ENCODE results near the gene ZBTB46.

DNA sequence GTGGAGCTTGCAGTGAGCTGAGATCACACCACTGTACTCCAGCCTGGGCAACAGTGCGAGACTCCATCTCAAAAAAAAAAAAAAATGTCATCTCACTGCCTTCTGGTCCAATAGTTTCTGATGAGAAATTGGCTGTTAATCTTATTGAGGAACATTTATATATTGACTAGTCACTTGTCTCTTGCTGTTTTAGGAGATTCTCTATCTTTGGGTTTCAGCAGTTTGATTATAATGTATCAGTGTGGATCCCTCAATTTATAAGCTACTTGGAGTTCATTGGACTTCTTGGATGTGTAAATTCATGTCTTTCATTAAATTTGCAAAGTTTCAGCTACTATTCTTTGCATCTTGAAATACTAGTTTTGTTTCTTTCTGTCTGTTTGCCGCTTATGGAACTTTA is 112.1 kb downstream of the ZBTB46 start:
- TF ChIP-seq, protein P1, sequence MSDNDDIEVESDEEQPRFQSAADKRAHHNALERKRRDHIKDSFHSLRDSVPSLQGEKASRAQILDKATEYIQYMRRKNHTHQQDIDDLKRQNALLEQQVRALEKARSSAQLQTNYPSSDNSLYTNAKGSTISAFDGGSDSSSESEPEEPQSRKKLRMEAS (CRISPR knock-in tag; IDR thresholded peaks at IDR 0.05), result no peak
- TF ChIP-seq, protein P2, sequence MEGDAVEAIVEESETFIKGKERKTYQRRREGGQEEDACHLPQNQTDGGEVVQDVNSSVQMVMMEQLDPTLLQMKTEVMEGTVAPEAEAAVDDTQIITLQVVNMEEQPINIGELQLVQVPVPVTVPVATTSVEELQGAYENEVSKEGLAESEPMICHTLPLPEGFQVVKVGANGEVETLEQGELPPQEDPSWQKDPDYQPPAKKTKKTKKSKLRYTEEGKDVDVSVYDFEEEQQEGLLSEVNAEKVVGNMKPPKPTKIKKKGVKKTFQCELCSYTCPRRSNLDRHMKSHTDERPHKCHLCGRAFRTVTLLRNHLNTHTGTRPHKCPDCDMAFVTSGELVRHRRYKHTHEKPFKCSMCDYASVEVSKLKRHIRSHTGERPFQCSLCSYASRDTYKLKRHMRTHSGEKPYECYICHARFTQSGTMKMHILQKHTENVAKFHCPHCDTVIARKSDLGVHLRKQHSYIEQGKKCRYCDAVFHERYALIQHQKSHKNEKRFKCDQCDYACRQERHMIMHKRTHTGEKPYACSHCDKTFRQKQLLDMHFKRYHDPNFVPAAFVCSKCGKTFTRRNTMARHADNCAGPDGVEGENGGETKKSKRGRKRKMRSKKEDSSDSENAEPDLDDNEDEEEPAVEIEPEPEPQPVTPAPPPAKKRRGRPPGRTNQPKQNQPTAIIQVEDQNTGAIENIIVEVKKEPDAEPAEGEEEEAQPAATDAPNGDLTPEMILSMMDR (IDR thresholded peaks at IDR 0.05), result no peak
- TF ChIP-seq, protein P3, sequence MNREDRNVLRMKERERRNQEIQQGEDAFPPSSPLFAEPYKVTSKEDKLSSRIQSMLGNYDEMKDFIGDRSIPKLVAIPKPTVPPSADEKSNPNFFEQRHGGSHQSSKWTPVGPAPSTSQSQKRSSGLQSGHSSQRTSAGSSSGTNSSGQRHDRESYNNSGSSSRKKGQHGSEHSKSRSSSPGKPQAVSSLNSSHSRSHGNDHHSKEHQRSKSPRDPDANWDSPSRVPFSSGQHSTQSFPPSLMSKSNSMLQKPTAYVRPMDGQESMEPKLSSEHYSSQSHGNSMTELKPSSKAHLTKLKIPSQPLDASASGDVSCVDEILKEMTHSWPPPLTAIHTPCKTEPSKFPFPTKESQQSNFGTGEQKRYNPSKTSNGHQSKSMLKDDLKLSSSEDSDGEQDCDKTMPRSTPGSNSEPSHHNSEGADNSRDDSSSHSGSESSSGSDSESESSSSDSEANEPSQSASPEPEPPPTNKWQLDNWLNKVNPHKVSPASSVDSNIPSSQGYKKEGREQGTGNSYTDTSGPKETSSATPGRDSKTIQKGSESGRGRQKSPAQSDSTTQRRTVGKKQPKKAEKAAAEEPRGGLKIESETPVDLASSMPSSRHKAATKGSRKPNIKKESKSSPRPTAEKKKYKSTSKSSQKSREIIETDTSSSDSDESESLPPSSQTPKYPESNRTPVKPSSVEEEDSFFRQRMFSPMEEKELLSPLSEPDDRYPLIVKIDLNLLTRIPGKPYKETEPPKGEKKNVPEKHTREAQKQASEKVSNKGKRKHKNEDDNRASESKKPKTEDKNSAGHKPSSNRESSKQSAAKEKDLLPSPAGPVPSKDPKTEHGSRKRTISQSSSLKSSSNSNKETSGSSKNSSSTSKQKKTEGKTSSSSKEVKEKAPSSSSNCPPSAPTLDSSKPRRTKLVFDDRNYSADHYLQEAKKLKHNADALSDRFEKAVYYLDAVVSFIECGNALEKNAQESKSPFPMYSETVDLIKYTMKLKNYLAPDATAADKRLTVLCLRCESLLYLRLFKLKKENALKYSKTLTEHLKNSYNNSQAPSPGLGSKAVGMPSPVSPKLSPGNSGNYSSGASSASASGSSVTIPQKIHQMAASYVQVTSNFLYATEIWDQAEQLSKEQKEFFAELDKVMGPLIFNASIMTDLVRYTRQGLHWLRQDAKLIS (CRISPR knock-in tag; IDR thresholded peaks at IDR 0.05; ENCODE audit: borderline replicate concordance), result no peak
- TF ChIP-seq SMAD4 (CRISPR knock-in tag; IDR thresholded peaks at IDR 0.05) (no peak), JUN (CRISPR knock-in tag; IDR thresholded peaks at IDR 0.05) (no peak), ZNF121 (CRISPR knock-in tag; IDR thresholded peaks at IDR 0.05) (no peak), ETV6 (CRISPR knock-in tag; IDR thresholded peaks at IDR 0.05) (no peak), SP1 (CRISPR knock-in tag; conservative IDR thresholded peaks at IDR 0.05) (no peak), CREM (CRISPR knock-in tag; IDR thresholded peaks at IDR 0.05) (no peak)
- TF ChIP-seq, protein P4, sequence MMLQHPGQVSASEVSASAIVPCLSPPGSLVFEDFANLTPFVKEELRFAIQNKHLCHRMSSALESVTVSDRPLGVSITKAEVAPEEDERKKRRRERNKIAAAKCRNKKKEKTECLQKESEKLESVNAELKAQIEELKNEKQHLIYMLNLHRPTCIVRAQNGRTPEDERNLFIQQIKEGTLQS (CRISPR knock-in tag; conservative IDR thresholded peaks at IDR 0.05), result no peak
- TF ChIP-seq, protein P5, sequence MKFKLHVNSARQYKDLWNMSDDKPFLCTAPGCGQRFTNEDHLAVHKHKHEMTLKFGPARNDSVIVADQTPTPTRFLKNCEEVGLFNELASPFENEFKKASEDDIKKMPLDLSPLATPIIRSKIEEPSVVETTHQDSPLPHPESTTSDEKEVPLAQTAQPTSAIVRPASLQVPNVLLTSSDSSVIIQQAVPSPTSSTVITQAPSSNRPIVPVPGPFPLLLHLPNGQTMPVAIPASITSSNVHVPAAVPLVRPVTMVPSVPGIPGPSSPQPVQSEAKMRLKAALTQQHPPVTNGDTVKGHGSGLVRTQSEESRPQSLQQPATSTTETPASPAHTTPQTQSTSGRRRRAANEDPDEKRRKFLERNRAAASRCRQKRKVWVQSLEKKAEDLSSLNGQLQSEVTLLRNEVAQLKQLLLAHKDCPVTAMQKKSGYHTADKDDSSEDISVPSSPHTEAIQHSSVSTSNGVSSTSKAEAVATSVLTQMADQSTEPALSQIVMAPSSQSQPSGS (CRISPR knock-in tag; IDR thresholded peaks at IDR 0.05; ENCODE audit: borderline replicate concordance, low read depth), result no peak
